ENCODE data around the gene DNASE2.

Gene DNASE2

DNA sequence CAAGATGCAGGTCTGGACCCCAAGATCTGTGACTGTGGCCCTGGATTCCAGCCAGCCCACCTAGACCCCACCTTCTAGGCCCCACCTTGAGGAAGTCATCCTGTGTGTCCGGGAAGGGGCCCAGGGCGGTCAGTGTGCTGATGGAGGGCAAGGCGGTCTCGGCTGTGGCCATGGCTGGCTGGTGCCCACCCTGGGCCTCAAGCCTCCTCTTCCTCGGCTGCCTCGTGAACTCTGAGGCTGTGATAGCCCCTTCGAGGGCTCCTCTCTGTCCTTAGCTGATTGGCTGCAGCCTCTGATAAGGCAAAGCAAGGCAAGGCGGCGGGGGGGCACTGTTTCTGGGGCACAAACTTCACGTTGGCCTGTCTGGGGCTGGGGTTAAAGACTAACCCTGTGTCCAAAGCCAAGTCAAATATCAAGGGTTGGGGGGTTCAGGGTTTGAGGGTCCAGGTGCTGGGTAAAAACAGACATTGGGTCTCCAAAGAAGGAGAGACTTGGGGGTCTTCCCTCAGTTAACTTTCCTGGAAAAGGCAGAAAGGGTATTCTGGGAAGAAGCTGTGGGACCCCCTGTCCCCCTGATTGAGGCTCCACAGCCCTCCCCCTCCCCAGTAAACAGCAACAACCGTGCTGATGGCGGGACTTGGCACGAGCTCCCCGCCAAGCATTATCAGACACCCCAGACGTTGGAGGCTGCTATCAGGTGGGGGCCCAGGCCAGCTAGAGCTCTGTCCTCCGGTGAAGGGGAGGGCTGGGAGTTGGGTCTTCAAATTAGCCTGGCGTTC lies 5.9 kb upstream of the DNASE2 start, which contains the start of gene KLF1:
TSS of gene KLF1 (minus strand) at position 233 of the 779 bp plus-strand sequence. CDS start at position 172, 61 bp downstream.
- in situ Hi-C loops (cut with MboI; ENCODE audit: low sequenced_read_pairs): no loop called here

DNA sequence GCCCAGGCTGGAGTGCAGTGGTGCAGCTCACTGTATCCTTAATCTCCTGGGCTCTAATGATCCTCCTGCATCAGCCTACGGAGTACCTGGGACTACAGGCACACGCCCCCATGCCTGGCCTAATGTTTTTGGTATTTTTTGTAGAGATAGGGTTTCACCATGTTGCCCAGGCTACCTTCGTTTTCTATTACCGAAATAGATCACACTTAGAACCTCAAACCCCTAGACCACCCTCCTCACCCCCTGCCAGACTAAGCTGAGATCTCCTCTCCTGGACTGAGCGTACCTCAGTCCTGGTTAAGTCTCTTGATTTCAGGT lies 5.4 kb upstream of the DNASE2 start:
- in situ Hi-C loops (cut with MboI; ENCODE audit: low sequenced_read_pairs): no loop called here

DNA sequence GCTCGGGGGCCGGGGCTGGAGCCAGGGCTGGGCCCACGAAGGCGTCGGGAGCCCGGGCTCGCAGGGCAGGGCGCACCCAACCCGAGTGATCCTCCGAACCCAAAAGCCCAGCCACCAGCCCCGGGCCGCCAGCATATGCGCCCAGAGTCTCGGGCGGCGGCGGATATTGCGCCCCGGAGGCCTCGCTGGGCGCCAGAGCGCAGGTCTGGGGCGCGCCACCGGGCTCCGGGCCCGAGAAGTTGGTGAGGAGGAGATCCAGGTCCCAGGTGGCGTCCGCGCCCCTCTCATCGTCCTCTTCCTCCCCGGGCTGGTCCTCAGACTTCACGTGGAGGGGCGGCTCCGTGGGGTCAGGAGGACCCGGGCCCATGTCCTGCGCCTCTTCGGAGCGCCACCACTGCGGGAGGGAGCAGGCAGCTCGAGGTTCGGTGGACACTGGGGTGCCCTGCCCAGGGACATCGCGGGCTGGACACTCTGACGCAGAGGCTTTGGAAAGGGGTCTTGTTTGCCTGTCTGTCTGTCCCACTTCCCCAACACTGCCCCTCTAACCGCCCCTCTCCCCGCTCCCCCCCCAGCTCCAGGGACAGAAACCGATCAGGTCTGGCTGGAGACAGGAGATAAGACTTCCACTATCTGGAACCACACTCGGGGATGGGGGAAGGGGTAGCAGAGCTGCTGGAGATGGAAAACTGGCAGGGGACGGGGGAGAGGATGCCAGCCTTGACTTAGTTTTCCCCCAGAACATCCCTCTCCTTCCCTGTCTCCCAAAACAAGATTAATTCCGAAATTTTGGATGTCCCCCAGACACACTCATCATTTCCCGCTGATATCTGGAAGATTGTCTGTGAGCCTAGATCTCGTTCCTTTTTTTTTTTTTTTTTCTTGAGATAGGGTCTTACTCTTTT lies 4.8 kb upstream of the DNASE2 start:
- in situ Hi-C loops (cut with MboI; ENCODE audit: low sequenced_read_pairs): no loop called here

DNA sequence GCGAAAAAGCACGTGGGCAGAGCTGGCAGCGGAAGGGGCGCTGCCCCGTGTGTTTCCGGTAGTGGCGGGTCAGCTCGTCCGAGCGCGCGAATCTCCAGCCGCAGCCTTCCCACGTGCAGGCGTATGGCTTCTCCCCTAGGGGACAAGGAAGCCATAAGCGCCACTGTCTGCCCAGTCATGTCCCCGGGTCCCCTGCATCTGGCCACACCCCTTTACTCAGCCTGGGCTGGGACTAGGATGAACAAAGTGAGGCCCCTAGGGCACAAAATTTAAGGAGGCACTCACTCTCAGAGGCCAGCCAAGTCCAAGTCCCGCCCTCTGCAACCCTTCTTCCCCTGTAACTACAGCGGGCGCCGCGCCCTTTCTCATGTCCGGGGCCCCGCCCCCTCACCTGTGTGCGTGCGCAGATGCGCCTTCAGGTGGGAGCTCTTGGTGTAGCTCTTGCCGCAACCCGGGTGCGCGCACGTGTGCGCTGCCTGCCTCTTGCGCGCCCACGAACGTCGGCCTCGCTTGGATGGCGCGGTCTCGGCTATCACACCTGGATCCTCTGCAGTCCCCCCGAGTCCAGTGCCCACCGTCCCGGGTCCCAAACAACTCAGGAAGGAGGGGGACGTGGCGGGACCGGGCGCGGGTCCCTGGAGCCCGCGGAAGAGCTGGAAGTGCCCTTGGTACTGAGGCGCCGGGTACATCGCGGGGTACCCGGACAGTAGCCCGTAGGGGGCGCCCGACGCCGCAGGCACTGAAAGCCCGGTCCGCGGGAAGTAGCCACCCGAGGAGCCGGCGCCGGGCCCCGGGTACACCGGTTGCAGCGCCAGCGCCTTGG lies 3.9 kb upstream of the DNASE2 start:
- in situ Hi-C loops (cut with MboI; ENCODE audit: low sequenced_read_pairs): no loop called here

DNA sequence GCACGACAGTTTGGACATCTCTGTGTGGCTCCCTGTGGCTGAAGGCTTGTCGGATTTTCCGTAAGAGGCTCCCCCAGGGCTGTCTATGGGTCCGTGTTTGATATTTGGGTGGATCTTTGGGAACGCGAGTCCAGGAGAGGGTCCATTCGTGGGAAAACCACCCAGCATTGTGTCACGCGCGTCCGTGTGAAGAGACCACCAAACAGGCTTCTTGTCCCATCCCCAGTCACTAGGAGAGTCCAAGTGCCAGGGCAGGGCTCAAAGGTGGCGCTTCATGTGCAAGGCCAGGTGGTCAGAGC lies 3.3 kb upstream of the DNASE2 start:
- in situ Hi-C loops (cut with MboI; ENCODE audit: low sequenced_read_pairs): no loop called here

DNA sequence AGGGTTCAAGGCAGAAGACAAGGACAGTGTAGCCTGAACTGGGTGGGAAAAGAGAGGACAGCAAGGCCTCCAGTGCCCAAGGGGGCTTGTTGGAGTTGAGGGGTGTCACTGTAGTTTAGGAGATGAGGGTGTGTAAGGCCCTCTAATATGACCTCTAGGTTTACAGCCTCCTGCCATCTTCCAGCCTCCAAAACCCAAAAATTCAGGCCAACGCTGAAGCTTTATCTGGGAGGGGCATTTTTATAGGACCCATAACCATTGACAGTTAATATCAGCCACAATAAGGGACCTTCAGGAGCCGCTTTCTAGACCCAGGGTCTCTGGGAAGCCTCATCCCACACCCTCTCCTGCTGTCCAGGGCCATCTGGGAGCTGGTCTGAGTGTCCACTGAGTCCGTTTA lies 3.0 kb upstream of the DNASE2 start:
- in situ Hi-C loops (cut with MboI; ENCODE audit: low sequenced_read_pairs): no loop called here

DNA sequence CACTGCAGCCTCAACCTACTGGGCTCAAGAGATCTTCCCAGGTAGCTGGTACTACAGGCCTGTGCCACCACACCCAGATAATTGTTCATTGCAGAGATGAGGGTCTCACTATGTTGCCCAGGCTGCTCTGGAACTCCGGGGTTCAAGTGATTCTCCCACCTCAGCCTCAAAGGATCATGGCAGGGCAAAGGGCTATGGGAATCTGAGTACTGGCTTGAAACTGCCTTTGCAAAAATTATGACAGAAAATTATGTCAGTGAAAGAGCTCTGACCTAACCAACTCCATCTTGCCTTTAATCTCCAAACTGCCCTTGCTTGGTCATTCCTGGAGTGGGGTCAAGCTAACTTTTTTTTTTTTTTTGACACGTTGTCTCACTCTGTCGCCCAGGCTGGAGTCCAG lies 1.3 kb upstream of the DNASE2 start:
- in situ Hi-C loops (cut with MboI; ENCODE audit: low sequenced_read_pairs): no loop called here

DNA sequence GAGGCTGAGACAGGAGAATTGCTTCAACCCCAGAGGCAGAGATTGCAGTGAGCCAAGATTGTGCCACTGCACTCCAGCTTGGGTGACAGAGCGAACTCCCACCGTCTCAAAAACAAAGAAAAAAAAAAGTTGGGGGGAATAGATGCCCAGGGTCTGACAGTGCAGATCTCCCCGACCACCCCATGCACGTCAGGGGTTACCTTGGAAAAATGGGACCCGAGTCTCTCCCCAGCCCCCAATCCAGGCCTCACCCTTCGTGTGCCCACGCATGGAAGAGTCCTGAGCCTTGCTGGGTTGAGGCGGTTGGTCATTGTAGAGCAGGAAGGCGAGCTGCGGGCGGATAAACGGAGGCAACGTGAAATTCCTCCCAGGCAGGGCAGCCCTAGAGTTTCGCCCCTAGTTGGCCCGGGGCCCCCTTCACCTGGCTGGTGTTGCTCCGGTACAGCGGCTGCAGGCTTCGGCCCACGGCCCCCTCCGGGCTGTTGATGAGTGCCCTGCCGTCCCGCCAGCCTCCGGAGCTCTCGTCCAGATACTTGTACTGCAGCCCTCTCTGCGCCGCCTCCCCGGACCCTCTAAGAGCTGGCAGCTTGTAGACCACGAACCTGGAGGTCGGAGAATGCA lies 588 bp downstream of the DNASE2 start:
- in situ Hi-C loops (cut with MboI; ENCODE audit: low sequenced_read_pairs): no loop called here

DNA sequence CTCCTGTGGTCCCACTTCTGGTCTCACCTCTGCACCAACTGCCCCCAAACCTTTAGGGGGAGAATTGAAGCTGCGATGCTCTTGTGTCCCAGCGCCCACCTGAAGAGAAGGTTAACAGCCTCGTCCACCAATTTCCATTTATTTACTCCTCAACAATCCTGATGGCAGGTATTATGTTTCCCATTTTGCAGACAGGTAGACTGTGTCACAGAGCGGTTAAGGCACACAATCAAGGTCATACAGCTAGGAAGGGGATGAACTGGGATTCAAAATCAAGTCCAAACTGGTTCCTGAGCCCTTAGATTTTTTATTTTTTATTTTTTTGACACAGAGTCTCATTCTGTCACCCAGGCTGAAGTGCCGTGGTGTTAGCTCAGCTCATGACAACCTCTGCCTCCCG lies 6.2 kb downstream of the DNASE2 start:
- in situ Hi-C loops (cut with MboI; ENCODE audit: low sequenced_read_pairs): no loop called here

DNA sequence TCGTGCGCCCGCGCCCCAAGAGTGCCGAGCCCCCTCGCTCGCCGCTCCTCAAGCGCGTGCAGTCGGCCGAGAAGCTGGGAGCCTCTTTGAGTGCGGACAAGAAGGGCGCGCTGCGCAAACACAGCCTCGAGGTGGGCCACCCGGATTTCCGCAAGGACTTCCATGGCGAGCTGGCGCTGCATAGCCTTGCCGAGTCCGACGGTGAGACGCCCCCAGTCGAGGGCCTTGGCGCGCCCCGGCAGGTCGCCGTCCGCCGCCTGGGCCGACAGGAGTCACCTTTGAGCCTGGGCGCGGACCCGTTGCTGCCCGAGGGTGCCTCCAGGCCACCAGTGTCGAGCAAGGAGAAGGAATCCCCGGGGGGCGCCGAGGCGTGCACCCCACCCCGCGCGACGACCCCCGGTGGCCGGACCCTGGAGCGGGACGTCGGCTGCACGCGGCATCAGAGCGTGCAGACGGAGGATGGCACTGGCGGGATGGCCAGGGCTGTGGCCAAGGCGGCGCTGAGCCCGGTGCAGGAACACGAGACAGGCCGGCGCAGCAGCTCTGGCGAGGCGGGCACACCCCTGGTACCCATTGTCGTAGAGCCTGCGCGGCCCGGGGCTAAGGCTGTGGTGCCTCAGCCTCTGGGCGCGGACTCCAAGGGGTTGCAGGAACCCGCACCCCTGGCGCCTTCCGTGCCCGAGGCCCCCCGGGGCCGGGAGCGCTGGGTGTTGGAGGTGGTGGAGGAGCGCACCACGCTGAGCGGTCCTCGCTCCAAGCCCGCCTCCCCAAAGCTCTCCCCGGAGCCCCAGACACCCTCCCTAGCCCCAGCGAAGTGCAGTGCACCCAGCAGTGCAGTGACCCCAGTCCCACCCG lies 7.1 kb downstream of the DNASE2 start:
- in situ Hi-C loops (cut with MboI; ENCODE audit: low sequenced_read_pairs): no loop called here

DNA sequence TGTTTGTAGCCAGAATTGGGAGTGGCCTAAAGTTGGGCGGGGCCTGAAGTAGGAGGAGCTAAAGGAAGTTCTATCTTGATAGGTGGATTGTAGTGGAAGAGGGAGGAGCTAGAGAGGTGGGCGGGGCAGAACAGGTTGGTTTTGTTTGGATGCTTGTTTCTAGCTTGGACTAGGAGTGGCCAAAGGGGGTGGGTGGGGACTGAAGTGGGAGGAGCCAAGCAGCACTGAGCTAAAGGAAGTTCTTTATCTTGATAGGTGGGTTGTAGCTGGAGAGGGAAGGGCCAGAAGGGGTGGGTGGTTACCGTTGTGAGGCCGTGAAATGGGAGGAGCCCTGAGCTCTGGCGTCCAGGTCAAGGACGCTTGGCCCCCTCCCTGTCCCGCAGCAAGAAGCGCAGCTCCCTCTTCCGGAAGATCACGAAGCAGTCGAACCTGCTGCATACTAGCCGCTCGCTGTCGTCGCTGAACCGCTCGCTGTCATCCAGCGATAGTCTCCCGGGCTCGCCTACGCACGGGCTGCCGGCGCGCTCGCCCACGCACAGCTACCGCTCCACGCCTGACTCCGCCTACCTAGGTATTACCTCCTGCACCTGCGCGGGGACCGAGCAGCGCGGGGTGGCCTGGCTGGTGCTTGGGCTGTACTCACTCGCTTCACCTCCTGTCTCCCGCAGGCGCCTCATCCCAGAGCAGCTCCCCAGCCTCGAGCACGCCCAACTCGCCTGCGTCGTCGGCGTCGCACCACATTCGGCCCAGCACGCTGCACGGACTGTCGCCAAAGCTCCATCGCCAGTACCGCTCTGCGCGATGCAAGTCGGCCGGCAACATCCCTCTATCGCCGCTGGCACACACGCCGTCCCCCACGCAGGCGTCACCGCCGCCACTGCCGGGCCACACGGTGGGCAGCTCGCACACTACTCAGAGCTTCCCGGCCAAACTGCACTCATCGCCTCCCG lies 8.0 kb downstream of the DNASE2 start:
- in situ Hi-C loops (cut with MboI; ENCODE audit: low sequenced_read_pairs): no loop called here

DNA sequence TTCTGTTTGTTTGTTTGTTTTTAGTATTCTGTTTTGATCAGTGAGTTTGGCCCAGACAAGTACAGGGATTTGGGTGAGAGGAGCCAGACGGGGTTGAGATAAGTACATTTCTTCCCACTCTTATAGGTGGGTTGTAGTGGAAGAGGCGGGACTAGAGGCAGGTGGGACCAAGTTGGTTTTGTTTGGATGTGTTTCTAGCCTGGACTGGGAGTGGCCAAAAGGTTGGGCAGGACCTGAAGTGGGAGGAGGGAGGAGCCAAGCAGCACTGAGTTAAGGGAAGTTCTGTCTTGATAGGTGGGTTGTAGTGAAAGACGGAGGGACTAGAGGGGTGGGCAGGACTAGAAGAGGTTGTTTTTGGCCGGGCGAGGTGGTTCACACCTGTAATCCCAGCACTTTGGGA lies 9.0 kb downstream of the DNASE2 start:
- in situ Hi-C loops (cut with MboI; ENCODE audit: low sequenced_read_pairs): no loop called here

DNA sequence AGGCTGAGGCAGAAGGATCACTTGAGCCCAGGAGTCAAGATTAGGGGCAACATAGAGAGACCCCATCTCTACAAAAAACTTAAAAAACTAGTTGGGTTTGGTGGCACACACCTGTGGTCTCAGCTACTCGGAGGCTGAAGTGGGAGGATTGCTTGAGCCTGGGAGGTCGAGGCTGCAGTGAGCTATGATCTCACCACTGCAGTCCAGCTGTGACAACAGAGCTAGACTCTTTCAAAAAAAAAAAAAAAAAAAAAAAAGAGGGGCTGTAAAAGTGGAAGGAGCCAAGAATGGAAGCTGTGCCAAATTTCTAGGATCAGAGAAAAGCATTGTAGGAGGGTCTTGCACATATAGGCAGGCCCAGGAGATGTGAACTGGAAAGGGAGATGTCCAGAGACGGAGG lies 9.6 kb downstream of the DNASE2 start:
- in situ Hi-C loops (cut with MboI; ENCODE audit: low sequenced_read_pairs): no loop called here

DNA sequence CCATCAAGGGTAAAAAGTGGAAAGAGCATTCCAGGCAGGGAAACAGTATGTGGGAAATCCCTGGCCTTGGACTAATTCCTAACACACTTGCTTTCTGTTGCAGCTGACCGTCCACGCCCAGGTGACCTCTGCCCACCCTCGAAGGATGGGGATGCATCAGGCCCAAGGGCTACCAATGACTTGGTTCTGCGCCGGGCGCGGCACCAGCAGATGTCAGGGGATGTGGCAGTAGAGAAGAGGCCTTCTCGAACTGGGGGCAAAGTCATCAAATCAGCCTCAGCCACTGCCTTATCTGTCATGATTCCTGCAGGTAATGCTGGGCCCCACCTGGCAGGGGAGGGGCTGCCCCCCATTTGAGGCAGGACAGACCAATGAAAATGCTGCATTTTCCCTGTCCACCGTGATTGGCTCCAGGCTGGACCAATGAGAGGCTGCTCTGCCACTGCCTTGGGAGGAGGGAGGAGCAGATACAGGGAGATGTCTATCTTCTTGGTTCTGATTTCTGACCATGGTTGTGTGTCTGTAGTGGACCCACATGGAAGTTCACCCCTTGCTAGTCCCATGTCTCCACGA lies 12.6 kb downstream of the DNASE2 start:
- in situ Hi-C loops (cut with MboI; ENCODE audit: low sequenced_read_pairs): no loop called here

DNA sequence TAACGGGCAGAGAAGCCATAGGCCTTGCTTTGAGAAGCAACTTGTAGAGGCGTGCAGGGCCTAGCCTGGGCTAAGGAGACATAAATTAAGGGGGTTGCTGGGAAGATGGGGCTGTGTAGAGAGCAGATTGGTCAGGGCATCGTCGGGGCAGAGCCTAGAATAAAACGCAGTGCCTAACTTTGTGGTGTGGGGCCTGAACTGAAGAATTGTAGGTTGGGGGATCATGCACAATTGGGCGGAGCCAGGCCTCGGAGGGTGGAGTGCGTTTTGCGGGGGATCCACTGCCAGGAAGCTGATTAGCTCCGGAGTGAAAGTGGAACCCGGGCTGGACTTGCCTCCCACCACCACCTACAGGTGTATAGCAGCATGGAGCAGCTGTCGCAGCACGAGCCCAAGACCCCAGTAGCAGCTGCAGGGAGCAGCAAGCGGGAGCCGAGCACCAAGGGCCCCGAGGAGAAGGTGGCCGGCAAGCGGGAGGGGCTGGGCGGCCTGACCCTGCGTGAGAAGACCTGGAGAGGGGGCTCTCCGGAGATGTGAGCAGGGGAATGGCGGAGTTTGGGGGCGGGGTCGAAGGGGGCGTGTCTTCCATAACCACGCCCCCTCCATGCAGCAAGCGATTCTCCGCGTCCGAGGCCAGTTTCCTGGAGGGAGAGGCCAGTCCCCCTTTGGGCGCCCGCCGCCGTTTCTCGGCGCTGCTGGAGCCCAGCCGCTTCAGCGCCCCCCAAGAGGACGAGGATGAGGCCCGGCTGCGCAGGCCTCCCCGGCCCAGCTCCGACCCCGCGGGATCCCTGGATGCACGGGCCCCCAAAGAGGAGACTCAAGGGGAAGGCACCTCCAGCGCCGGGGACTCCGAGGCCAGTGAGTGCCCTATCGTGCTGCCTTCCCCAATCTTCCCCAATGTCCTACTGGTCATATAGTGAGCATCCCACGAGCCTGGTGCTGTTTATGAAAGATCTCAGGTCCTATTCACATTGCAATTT lies 13.8 kb downstream of the DNASE2 start:
- in situ Hi-C loops (cut with MboI; ENCODE audit: low sequenced_read_pairs): no loop called here

DNA sequence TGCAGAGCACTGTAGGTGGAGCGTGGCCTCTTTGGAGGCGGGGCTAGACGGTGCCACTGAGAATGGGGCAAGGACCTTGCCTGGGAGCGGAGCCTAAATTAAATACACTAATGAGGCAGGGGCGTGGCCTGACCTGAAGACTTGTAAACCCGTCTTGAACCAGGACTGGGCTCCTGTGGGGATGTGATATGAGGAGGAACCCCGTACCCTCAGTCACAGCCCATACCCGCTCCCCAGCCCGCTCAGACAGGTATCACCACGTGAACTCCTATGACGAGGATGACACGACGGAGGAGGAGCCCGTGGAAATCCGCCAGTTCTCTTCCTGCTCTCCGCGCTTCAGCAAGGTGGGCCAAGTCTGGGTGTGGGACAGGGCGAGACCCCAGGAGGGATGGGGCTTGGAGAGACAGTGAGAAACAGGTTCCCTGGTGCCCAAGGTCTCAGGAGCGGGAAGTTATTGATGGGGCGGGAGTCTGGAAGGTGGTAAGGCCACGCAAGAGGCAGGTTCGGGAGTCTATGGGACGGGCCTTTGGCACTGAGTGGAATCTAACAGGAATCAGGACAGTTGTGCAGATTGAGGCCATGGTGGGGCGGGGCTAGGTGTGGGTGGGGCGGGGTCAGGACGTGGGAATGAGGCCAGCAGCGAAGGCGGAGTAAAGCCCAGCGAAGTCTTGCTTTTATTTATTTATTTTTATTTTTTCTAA lies 14.7 kb downstream of the DNASE2 start:
- in situ Hi-C loops (cut with MboI; ENCODE audit: low sequenced_read_pairs): no loop called here
